GM12878 (cell line): Measurements from ENCODE around the gene GATAD2B. TPM values are rescaled to one million over a fixed set of nuclear protein-coding genes. Genes with fewer than 3 reads are reported as not detected.

Source experiments
- CHD1 ChIP-seq: IDR thresholded peaks from 2 replicates; pipeline ENCODE4 v1.6.1; 2012; ENCODE audit warnings: low read depth, low read length, improper control_type of control experiment
- HCFC1 ChIP-seq: fragments of 150-350 bp; IDR thresholded peaks from 2 replicates; pipeline ENCODE4 v1.6.1; 2014; ENCODE audit warnings: low read length
- HDAC6 ChIP-seq: fragments of 200-600 bp; sonication (generic); IDR thresholded peaks from one replicate; pipeline ENCODE4 v1.8.0; 2017; ENCODE audit warnings: antibody characterized with exemption; ENCODE audit not compliant: unreplicated experiment
- MTA3 ChIP-seq: IDR thresholded peaks from 2 replicates; pipeline ENCODE4 v1.6.1; 2012; ENCODE audit warnings: low read length, inconsistent platforms, borderline replicate concordance
- NR2C1 ChIP-seq: fragments of 450-650 bp; IDR thresholded peaks from 2 replicates; pipeline ENCODE4 v1.6.1; 2017; ENCODE audit warnings: antibody characterized with exemption, mild to moderate bottlenecking, moderate library complexity
- RB1 ChIP-seq: fragments of 450-650 bp; formaldehyde crosslinking; IDR thresholded peaks from 2 replicates; pipeline ENCODE4 v1.6.1; 2017; ENCODE audit warnings: mild to moderate bottlenecking, borderline replicate concordance
- RELA ChIP-seq: fragments of 450-650 bp; IDR thresholded peaks from 2 replicates; pipeline ENCODE4 v1.8.0; 2014; ENCODE audit warnings: borderline replicate concordance; ENCODE audit not compliant: partially characterized antibody
- SIX5 ChIP-seq: IDR thresholded peaks from 2 replicates; pipeline ENCODE4 v1.6.1; 2011; ENCODE audit warnings: mild to moderate bottlenecking, low read depth, low read length, moderate library complexity; ENCODE audit not compliant: severe bottlenecking
- SMAD1 ChIP-seq: fragments of 450-650 bp; IDR thresholded peaks from 2 replicates; pipeline ENCODE4 v1.6.1; 2018; ENCODE audit warnings: mild to moderate bottlenecking, low read depth; ENCODE audit not compliant: partially characterized antibody
- SUZ12 ChIP-seq: fragments of 200-600 bp; sonication (generic); IDR thresholded peaks from one replicate; pipeline ENCODE4 v1.6.1; 2018; ENCODE audit warnings: antibody characterized with exemption, mild to moderate bottlenecking; ENCODE audit not compliant: unreplicated experiment
- TBL1XR1 ChIP-seq: IDR thresholded peaks from 2 replicates; pipeline ENCODE4 v1.6.1; 2012; ENCODE audit warnings: low read depth, low read length, improper control_type of control experiment
- YBX1 ChIP-seq: fragments of 450-650 bp; IDR thresholded peaks from 2 replicates; pipeline ENCODE4 v1.6.1; 2016; ENCODE audit warnings: antibody characterized with exemption
- ZNF207 ChIP-seq: fragments of 450-650 bp; IDR thresholded peaks from 2 replicates; pipeline ENCODE4 v1.6.1; 2014; ENCODE audit warnings: antibody characterized with exemption, mild to moderate bottlenecking, borderline replicate concordance
- ZNF217 ChIP-seq: fragments of 450-650 bp; IDR thresholded peaks from 2 replicates; pipeline ENCODE4 v1.6.1; 2017; ENCODE audit warnings: antibody characterized with exemption, mild to moderate bottlenecking
- polyA plus RNA-seq, 11 experiments: library from polyadenylated mRNA; depleted of rRNA in 4 of 11; unstranded in 6 of 11; stranded (reverse) in 5 of 11; fragments of >200 nt; fragmentation: Nextera tagmentation in 4 of 11; fragmentation: Illumina TruSeq in 1 of 11; extraction: Ambion mirVana in 4 of 11; extraction: Trizol in 1 of 11; gene quantifications; 1 replicate in 1 of 11; 2 replicates in 10 of 11; pipeline versions ENCODE4 v1.2.1 to v1.2.3, GENCODE V29; 2011 to 2016; ENCODE audit warnings: inconsistent platforms in 2 of 11, missing spikeins in 2 of 11, low read depth in 1 of 11
- total RNA-seq, 4 experiments: library from RNA; depleted of rRNA in 3 of 4; stranded (reverse); fragments of >200 nt in 3 of 4; fragmentation: Illumina TruSeq in 1 of 4; extraction: Trizol in 1 of 4; gene quantifications; 2 replicates each; pipeline versions ENCODE4 v1.2.1 to v1.2.3, GENCODE V29; 2013 to 2021
- TF ChIP-seq, protein P1 (sequence below): fragments of 150-350 bp; IDR thresholded peaks from 2 replicates; pipeline ENCODE4 v1.6.1; 2016; ENCODE audit warnings: low read depth, low read length
- TF ChIP-seq, protein P2 (sequence below): IDR thresholded peaks from 2 replicates; pipeline ENCODE4 v1.6.1; 2012; ENCODE audit warnings: low read depth, low read length, improper control_type of control experiment
- TF ChIP-seq, protein P3 (sequence below): IDR thresholded peaks from 2 replicates; pipeline ENCODE4 v1.6.1; 2012; ENCODE audit warnings: improper control_type of control experiment, low read depth, low read length; ENCODE audit not compliant: insufficient replicate concordance
- TF ChIP-seq, protein P4 (sequence below): fragments of 450-650 bp; IDR thresholded peaks from 2 replicates; pipeline ENCODE4 v1.6.1; 2018; ENCODE audit warnings: borderline replicate concordance, mild to moderate bottlenecking; ENCODE audit not compliant: partially characterized antibody

The GATAD2B gene
- total and polyA plus RNA-seq, 10 of the 15 experiments (the other 5 are each of a cell fraction or from before 2014, with no cell fraction given), result 2.4 to 63.1 (median 8.7) TPM

DNA sequence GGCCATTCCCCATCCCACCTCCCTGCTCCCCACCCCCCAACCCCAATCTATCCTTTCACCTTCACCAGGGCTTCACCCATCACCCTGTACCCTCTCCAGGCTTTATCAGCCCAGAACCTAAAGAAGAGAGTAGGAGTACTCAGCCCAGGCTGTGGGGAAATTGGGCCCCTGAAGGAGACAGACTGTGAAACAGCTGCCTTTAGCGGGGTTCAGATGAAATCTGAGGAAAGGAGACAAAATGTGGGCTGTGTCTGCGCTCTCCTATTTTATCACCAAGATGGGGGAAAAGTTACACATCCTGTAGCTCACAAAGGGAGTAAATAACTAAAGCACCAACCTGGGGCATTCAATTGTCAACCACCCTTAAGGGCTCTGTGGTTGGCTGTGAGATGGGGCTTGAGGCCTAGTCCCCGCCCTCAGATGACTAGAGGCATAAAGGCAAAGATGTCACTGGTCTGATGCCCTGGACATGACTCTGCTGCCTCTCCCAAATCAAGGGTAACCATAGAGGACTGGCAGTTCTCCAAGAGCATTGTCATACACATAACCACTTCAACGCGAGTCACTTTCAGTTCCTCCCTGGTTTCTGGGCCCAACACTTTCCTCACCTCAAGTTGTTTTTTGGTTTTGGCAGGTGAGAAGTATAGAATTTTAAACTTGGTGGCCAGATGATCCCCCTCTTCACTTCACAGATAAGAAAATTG, 117.6 kb downstream of the GATAD2B start (continued):
- TF ChIP-seq, protein P1, sequence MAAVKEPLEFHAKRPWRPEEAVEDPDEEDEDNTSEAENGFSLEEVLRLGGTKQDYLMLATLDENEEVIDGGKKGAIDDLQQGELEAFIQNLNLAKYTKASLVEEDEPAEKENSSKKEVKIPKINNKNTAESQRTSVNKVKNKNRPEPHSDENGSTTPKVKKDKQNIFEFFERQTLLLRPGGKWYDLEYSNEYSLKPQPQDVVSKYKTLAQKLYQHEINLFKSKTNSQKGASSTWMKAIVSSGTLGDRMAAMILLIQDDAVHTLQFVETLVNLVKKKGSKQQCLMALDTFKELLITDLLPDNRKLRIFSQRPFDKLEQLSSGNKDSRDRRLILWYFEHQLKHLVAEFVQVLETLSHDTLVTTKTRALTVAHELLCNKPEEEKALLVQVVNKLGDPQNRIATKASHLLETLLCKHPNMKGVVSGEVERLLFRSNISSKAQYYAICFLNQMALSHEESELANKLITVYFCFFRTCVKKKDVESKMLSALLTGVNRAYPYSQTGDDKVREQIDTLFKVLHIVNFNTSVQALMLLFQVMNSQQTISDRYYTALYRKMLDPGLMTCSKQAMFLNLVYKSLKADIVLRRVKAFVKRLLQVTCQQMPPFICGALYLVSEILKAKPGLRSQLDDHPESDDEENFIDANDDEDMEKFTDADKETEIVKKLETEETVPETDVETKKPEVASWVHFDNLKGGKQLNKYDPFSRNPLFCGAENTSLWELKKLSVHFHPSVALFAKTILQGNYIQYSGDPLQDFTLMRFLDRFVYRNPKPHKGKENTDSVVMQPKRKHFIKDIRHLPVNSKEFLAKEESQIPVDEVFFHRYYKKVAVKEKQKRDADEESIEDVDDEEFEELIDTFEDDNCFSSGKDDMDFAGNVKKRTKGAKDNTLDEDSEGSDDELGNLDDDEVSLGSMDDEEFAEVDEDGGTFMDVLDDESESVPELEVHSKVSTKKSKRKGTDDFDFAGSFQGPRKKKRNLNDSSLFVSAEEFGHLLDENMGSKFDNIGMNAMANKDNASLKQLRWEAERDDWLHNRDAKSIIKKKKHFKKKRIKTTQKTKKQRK, result no peak
- TF ChIP-seq NR2C1 (no peak), SIX5 (no peak), HDAC6 (no peak), MTA3 (peak; percentile 92; the same call in 1 of the 2 replicates), RB1 (no peak), TBL1XR1 (peak; percentile 82; the same call in 1 of the 2 replicates), YBX1 (no peak), CHD1 (no peak), RELA (peak; percentile 53), ZNF217 (no peak), HCFC1 (no peak), SUZ12 (no peak), SMAD1 (peak; percentile 98), ZNF207 (no peak; the same call in 1 of the 2 replicates)
- TF ChIP-seq, protein P2, sequence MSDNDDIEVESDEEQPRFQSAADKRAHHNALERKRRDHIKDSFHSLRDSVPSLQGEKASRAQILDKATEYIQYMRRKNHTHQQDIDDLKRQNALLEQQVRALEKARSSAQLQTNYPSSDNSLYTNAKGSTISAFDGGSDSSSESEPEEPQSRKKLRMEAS, result no peak
- TF ChIP-seq, protein P3, sequence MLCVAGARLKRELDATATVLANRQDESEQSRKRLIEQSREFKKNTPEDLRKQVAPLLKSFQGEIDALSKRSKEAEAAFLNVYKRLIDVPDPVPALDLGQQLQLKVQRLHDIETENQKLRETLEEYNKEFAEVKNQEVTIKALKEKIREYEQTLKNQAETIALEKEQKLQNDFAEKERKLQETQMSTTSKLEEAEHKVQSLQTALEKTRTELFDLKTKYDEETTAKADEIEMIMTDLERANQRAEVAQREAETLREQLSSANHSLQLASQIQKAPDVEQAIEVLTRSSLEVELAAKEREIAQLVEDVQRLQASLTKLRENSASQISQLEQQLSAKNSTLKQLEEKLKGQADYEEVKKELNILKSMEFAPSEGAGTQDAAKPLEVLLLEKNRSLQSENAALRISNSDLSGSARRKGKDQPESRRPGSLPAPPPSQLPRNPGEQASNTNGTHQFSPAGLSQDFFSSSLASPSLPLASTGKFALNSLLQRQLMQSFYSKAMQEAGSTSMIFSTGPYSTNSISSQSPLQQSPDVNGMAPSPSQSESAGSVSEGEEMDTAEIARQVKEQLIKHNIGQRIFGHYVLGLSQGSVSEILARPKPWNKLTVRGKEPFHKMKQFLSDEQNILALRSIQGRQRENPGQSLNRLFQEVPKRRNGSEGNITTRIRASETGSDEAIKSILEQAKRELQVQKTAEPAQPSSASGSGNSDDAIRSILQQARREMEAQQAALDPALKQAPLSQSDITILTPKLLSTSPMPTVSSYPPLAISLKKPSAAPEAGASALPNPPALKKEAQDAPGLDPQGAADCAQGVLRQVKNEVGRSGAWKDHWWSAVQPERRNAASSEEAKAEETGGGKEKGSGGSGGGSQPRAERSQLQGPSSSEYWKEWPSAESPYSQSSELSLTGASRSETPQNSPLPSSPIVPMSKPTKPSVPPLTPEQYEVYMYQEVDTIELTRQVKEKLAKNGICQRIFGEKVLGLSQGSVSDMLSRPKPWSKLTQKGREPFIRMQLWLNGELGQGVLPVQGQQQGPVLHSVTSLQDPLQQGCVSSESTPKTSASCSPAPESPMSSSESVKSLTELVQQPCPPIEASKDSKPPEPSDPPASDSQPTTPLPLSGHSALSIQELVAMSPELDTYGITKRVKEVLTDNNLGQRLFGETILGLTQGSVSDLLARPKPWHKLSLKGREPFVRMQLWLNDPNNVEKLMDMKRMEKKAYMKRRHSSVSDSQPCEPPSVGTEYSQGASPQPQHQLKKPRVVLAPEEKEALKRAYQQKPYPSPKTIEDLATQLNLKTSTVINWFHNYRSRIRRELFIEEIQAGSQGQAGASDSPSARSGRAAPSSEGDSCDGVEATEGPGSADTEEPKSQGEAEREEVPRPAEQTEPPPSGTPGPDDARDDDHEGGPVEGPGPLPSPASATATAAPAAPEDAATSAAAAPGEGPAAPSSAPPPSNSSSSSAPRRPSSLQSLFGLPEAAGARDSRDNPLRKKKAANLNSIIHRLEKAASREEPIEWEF, result no peak
- TF ChIP-seq, protein P4, sequence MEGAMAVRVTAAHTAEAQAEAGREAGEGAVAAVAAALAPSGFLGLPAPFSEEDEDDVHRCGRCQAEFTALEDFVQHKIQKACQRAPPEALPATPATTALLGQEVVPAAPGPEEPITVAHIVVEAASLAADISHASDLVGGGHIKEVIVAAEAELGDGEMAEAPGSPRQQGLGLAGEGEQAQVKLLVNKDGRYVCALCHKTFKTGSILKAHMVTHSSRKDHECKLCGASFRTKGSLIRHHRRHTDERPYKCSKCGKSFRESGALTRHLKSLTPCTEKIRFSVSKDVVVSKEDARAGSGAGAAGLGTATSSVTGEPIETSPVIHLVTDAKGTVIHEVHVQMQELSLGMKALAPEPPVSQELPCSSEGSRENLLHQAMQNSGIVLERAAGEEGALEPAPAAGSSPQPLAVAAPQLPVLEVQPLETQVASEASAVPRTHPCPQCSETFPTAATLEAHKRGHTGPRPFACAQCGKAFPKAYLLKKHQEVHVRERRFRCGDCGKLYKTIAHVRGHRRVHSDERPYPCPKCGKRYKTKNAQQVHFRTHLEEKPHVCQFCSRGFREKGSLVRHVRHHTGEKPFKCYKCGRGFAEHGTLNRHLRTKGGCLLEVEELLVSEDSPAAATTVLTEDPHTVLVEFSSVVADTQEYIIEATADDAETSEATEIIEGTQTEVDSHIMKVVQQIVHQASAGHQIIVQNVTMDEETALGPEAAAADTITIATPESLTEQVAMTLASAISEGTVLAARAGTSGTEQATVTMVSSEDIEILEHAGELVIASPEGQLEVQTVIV, result no peak
